T follicular helper cell (primary cell): Measurements from ENCODE around the gene LRRC49.

ENCODE experiments used
- DNase-seq: peaks from one replicate; pipeline ENCODE4 v3.0.0-alpha.2; 2020; ENCODE audit warnings: low read depth

LRRC49 gene

GRCh38 chr15:71051539-71051938 lies 158.9 kb downstream of the LRRC49 start:
- no peak for DNase-seq

GRCh38 chr15:71052356-71052755 lies 159.7 kb downstream of the LRRC49 start:
- DNase-seq: no peak

GRCh38 chr15:71054286-71054952 lies 161.8 kb downstream of the LRRC49 start:
- no peak for DNase-seq

GRCh38 chr15:71055461-71055860 lies 162.8 kb downstream of the LRRC49 start:
- DNase-seq: no peak

GRCh38 chr15:71056111-71056510 lies 163.5 kb downstream of the LRRC49 start:
- DNase-seq: no peak

GRCh38 chr15:71057143-71057542 lies 164.5 kb downstream of the LRRC49 start:
- no peak for DNase-seq

- no peak for DNase-seq
Measured at GRCh38 chr15:71057581-71057980, 165.0 kb downstream of the LRRC49 start.

GRCh38 chr15:71060983-71061382 lies 168.4 kb downstream of the LRRC49 start:
- no peak for DNase-seq

- DNase-seq: no peak
Measured at GRCh38 chr15:71066983-71067382, 174.4 kb downstream of the LRRC49 start.

GRCh38 chr15:71069693-71070092 lies 177.1 kb downstream of the LRRC49 start:
- DNase-seq: no peak

GRCh38 chr15:71071529-71071928 lies 178.9 kb downstream of the LRRC49 start:
- no peak for DNase-seq

- DNase-seq: no peak
Measured at GRCh38 chr15:71072423-71072822, 179.8 kb downstream of the LRRC49 start.

- DNase-seq: no peak
Measured at GRCh38 chr15:71078506-71079207, 186.0 kb downstream of the LRRC49 start.

- DNase-seq: no peak
Measured at GRCh38 chr15:71079208-71080044, 186.8 kb downstream of the LRRC49 start.

- DNase-seq: no peak
Measured at GRCh38 chr15:71080166-71080565, 187.5 kb downstream of the LRRC49 start.

- no peak for DNase-seq
Measured at GRCh38 chr15:71080705-71081104, 188.1 kb downstream of the LRRC49 start.

- DNase-seq: no peak
Measured at GRCh38 chr15:71082803-71083202, 190.2 kb downstream of the LRRC49 start.

GRCh38 chr15:71083349-71083748 lies 190.7 kb downstream of the LRRC49 start:
- no peak for DNase-seq

GRCh38 chr15:71084264-71084663 lies 191.6 kb downstream of the LRRC49 start:
- DNase-seq: no peak

- DNase-seq: no peak
Measured at GRCh38 chr15:71085809-71086208, 193.2 kb downstream of the LRRC49 start.

GRCh38 chr15:71088155-71088554 lies 195.5 kb downstream of the LRRC49 start:
- DNase-seq: no peak

GRCh38 chr15:71088683-71089082 lies 196.1 kb downstream of the LRRC49 start:
- no peak for DNase-seq

GRCh38 chr15:71089801-71090200 lies 197.2 kb downstream of the LRRC49 start:
- DNase-seq: no peak
